Activated CD8-positive, alpha-beta memory T cell treated with anti-CD3 and anti-CD28 coated beads for 36 hours (primary cell): ENCODE results near the gene MARK4. TPM values are rescaled to one million over a fixed set of nuclear protein-coding genes. Genes with fewer than 3 reads are reported as not detected.
"Not testable (repeated sequence)": the region's sequence is repeated elsewhere in the genome, so short reads cannot be mapped to it uniquely, and the experiment has no call there.

ENCODE experiments used
- CTCF ChIA-PET: fragments of 350-600 bp; sonication (Branson Sonifier 250); formaldehyde crosslinking; loops from one replicate; lab custom pipeline; 2021; ENCODE audit warnings: antibody characterized with exemption; lab: Charles Lee
- POLR2A ChIA-PET: fragments of 350-600 bp; sonication (Branson Sonifier 250); formaldehyde crosslinking; loops from one replicate; lab custom pipeline; 2021; ENCODE audit warnings: antibody characterized with exemption; lab: Charles Lee
- total RNA-seq, 2 experiments: library from RNA; stranded (reverse); gene quantifications; one replicate each; pipeline ENCODE4 v1.2.3, GENCODE V29; 2021

Gene MARK4
- total RNA-seq, 2 experiments from 2014 or later, result 21.2 to 21.6 TPM

- CTCF ChIA-PET, result no interaction called here
- POLR2A ChIA-PET, result no interaction called here
Measured at GRCh38 chr19:45322311-45322710, 71.2 kb downstream of the MARK4 start.

- POLR2A ChIA-PET, result no interaction called here
- CTCF ChIA-PET, result no interaction called here
Measured at GRCh38 chr19:45322744-45323281, 71.7 kb downstream of the MARK4 start, which contains the start of gene CKM. Gene CKM, minus strand, starts transcription at chr19:45322875. Its CDS starts 3,162 bp downstream, at chr19:45319713.

- POLR2A ChIA-PET, result no interaction called here
- CTCF ChIA-PET, result no interaction called here
Measured at GRCh38 chr19:45323671-45324081, 72.6 kb downstream of the MARK4 start.

- ChIA-PET CTCF (no interaction called here), POLR2A (no interaction called here)
Measured at GRCh38 chr19:45324349-45324907, 73.4 kb downstream of the MARK4 start.

GRCh38 chr19:45327404-45328143, 76.5 kb downstream of the MARK4 start:
- POLR2A ChIA-PET, result no interaction called here
- CTCF ChIA-PET, result no interaction called here

- ChIA-PET POLR2A (interaction anchor here (0.5 kb wide), 1 partner anchor 129 kb away, joined by 6 read pairs; no protein-coding TSS in a partner anchor), CTCF (no interaction called here)
Measured at GRCh38 chr19:45331411-45331810, 80.3 kb downstream of the MARK4 start.

GRCh38 chr19:45333609-45334303, 82.7 kb downstream of the MARK4 start:
- CTCF ChIA-PET, result interaction anchor here (0.6 to 0.7 kb wide), 2 partner anchors 11 to 107 kb away, joined by 3 read pairs; no protein-coding TSS in a partner anchor
- POLR2A ChIA-PET, result no interaction called here

GRCh38 chr19:45334881-45335280, 83.8 kb downstream of the MARK4 start:
- POLR2A ChIA-PET, result not testable (repeated sequence)
- CTCF ChIA-PET, result interaction anchor here (0.7 kb wide), 1 partner anchor 67 kb away, joined by 5 read pairs; no protein-coding TSS in a partner anchor

GRCh38 chr19:45336696-45337251, 85.7 kb downstream of the MARK4 start:
- CTCF ChIA-PET, result no interaction called here
- POLR2A ChIA-PET, result no interaction called here

- ChIA-PET CTCF (interaction anchor here (0.7 to 2.7 kb wide), 6 partner anchors 12 to 188 kb away, joined by 3 to 7 read pairs (median 3); no protein-coding TSS in a partner anchor), POLR2A (interaction anchor here (0.6 kb wide), 1 partner anchor 128 kb away, joined by 3 read pairs; the partner anchor contains the start of gene FOSB)
Measured at GRCh38 chr19:45339629-45340028, 88.6 kb downstream of the MARK4 start.

- POLR2A ChIA-PET, result no interaction called here
- CTCF ChIA-PET, result interaction anchor here (0.6 to 2.7 kb wide), 2 partner anchors 12 to 454 kb away, joined by 3 to 7 read pairs; no protein-coding TSS in a partner anchor
Measured at GRCh38 chr19:45340232-45340898, 89.3 kb downstream of the MARK4 start, which contains the start of gene KLC3. Gene KLC3, plus strand, starts transcription at chr19:45340750. Its CDS starts 4,792 bp downstream, at chr19:45345542.

- CTCF ChIA-PET, result no interaction called here
- POLR2A ChIA-PET, result no interaction called here
Measured at GRCh38 chr19:45340899-45341453, 89.9 kb downstream of the MARK4 start.

GRCh38 chr19:45342911-45343310, 91.8 kb downstream of the MARK4 start:
- CTCF ChIA-PET, result no interaction called here

GRCh38 chr19:45344621-45345505, 93.8 kb downstream of the MARK4 start:
- CTCF ChIA-PET, result interaction anchor here (0.6 kb wide), 1 partner anchor 12 kb away, joined by 3 read pairs; no protein-coding TSS in a partner anchor
- POLR2A ChIA-PET, result no interaction called here

More at GRCh38 chr19:45342911-45343310, 91.8 kb downstream of the MARK4 start:
- POLR2A ChIA-PET, result no interaction called here

- ChIA-PET POLR2A (no interaction called here), CTCF (no interaction called here)
Measured at GRCh38 chr19:45345506-45345860, 94.4 kb downstream of the MARK4 start.

GRCh38 chr19:45346449-45346848, 95.4 kb downstream of the MARK4 start:
- CTCF ChIA-PET, result no interaction called here
- POLR2A ChIA-PET, result no interaction called here

GRCh38 chr19:45347570-45348366, 96.7 kb downstream of the MARK4 start:
- ChIA-PET POLR2A (no interaction called here), CTCF (no interaction called here)
